Ascending aorta (tissue), 2 donors: ENCODE measurements around the gene LHX3. TPM values are rescaled to one million over a fixed set of nuclear protein-coding genes. Genes with fewer than 3 reads are reported as not detected.
"Not testable (repeated sequence)": the region's sequence is repeated elsewhere in the genome, so short reads cannot be mapped to it uniquely, and the experiment has no call there.

ENCODE experiments used
- DNase-seq, 2 donors: peaks; one replicate each; pipeline ENCODE4 v3.0.0-alpha.2; 2019; ENCODE audit warnings: low spot score in 2 of 2
- H3K27ac ChIP-seq, 2 donors: fragments of 200-600 bp; sonication (generic); one replicate each; pipeline ENCODE4 v1.5.1; 2016 to 2017; ENCODE audit warnings: mild to moderate bottlenecking in 1 of 2
- H3K27me3 ChIP-seq: fragments of 200-600 bp; sonication (generic); one replicate; pipeline ENCODE4 v1.5.1; 2017
- H3K36me3 ChIP-seq, 2 donors: fragments of 200-600 bp; sonication (generic); one replicate each; pipeline ENCODE4 v1.5.1; 2016
- H3K4me1 ChIP-seq, 2 donors: fragments of 200-600 bp; sonication (generic); one replicate each; pipeline ENCODE4 v1.5.1; 2016 to 2017; ENCODE audit warnings: mild to moderate bottlenecking in 1 of 2
- H3K4me3 ChIP-seq, 2 donors: fragments of 200-600 bp; sonication (generic); one replicate each; pipeline ENCODE4 v1.5.1; 2016 to 2017; ENCODE audit warnings: mild to moderate bottlenecking in 1 of 2
- H3K9me3 ChIP-seq, 2 donors: fragments of 200-600 bp; sonication (generic); one replicate each; pipeline ENCODE4 v1.5.1; 2016
- intact Hi-C: fragments of 100-400 bp; cut with DNase I; formaldehyde crosslinking; loops from one replicate; pipeline ENCODE4 v1.15.1; 2023
- total RNA-seq: library from RNA; depleted of rRNA; stranded (reverse); fragments of >200 nt; gene quantifications from one replicate; pipeline ENCODE4 v1.1.0, GENCODE V29; 2016
- TF ChIP-seq, protein P1 (sequence below), 3 experiments: fragments of 200-600 bp in 2 of 3; fragments of 450-650 bp in 1 of 3; sonication (generic) in 2 of 3; IDR thresholded peaks; one replicate each; pipeline ENCODE4 v1.5.1; 2016 to 2019; ENCODE audit warnings: antibody characterized with exemption in 3 of 3, mild to moderate bottlenecking in 1 of 3, moderate library complexity in 1 of 3

The LHX3 gene
- total RNA-seq, 1 donor from 2014 or later, result not detected

DNA sequence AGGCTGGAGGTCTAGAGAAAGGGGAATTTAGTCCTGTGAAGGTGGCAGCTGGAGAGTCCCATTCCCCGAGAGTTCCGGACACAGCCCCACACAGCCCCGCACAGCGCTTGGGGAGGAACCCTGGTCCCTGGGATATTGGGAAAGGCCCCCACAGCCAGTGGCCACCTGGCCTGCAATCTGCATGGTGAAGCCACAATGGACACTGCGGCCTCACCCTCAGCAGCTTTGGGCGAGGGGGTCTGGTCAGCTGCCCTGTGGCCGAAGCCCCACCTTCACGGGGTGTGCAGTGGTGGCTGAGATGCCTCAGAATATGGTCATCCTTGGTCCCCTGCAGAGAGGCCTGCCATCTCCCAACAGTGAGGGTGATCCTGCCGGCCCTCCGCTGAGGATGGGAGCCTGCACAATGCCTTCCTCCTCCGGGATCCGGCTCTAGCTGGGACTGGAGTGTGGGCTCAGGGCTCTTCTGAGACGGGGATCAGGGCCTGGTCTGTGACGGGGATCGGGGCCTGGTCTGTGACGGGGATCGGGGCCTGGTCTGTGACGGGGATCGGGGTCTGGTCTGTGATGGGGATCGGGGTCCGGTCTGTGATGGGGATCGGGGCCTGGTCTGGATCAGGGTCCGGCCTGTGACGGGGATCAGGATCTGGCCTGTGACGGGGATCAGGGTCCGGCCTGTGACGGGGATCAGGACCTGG lies 52.9 kb downstream of the LHX3 start:
- intact Hi-C loops, result no loop called here
- Histone ChIP-seq H3K9me3 (no peaks in the 10 kb centered on the region), H3K36me3 (no peaks in the 10 kb centered on the region), H3K4me3 (no peak overlapping the region), H3K27ac (no peak overlapping the region), H3K27me3 (no peaks in the 10 kb centered on the region), H3K4me1 (no peaks in the 10 kb centered on the region)
- no peak for DNase-seq
- TF ChIP-seq, protein P1, sequence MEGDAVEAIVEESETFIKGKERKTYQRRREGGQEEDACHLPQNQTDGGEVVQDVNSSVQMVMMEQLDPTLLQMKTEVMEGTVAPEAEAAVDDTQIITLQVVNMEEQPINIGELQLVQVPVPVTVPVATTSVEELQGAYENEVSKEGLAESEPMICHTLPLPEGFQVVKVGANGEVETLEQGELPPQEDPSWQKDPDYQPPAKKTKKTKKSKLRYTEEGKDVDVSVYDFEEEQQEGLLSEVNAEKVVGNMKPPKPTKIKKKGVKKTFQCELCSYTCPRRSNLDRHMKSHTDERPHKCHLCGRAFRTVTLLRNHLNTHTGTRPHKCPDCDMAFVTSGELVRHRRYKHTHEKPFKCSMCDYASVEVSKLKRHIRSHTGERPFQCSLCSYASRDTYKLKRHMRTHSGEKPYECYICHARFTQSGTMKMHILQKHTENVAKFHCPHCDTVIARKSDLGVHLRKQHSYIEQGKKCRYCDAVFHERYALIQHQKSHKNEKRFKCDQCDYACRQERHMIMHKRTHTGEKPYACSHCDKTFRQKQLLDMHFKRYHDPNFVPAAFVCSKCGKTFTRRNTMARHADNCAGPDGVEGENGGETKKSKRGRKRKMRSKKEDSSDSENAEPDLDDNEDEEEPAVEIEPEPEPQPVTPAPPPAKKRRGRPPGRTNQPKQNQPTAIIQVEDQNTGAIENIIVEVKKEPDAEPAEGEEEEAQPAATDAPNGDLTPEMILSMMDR (IDR thresholded peaks at IDR 0.05), result no peak

DNA sequence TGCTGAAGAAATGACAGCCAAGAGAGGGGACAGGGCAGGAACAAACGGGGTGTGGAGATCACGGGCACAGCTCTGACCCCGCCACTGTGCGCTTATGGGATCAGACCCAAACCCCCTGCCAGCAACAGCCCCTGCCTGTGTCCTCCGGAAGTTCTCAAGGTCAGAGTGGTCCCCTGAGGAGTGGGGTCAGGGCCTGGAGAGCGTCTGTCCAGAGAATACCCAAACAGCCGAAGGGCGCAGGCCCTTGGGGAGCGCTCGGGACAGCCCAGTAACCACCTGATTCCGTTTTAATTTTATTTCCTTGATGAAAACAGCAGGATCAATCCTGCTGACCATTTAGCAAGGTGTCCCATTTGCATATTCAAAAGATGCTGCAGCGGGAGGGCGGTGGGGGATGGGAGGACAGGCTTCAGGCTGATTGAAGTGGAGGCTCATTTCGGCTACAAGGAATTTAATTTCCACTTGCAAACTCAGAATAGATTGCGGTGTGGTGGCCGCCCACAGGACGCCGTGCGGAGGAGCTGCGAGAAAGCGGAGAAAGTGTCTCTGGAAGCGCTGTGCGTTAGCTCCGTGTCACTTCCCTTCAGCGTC lies 53.6 kb downstream of the LHX3 start:
- no peak for DNase-seq
- TF ChIP-seq, protein P1 (IDR thresholded peaks at IDR 0.05), result no peak
- Histone ChIP-seq H3K4me1 (no peaks in the 10 kb centered on the region), H3K4me3 (no peak overlapping the region), H3K27ac (no peak overlapping the region), H3K9me3 (no peaks in the 10 kb centered on the region), H3K36me3 (no peaks in the 10 kb centered on the region), H3K27me3 (no peaks in the 10 kb centered on the region)
- intact Hi-C loops, result no loop called here

DNA sequence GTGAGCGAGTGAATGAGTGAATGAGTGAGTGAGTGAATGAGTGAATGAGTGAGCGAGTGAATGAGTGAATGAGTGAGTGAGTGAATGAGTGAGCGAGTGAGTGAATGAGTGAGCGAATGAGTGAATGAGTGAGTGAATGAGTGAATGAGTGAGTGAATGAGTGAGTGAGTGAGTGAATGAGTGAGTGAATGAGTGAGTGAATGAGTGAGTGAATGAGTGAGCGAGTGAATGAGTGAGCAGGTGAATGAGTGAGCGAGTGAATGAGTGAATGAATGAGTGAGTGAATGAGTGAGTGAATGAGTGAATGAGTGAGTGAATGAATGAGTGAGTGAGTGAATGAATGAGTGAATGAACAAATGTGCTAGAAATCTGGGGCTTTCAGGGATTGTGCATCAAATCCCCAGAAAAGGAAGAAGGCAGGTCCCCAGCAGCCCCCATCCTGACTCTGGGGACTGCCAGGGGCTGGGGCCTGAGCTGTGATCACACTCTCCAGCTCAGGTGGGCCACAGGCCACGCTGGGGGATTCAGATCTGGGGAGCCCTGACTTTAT lies 54.2 kb downstream of the LHX3 start:
- H3K4me3 ChIP-seq, H3K9me3 ChIP-seq, H3K36me3 ChIP-seq, H3K27me3 ChIP-seq, DNase-seq, intact Hi-C loops, H3K27ac ChIP-seq, H3K4me1 ChIP-seq: not testable (repeated sequence)

DNA sequence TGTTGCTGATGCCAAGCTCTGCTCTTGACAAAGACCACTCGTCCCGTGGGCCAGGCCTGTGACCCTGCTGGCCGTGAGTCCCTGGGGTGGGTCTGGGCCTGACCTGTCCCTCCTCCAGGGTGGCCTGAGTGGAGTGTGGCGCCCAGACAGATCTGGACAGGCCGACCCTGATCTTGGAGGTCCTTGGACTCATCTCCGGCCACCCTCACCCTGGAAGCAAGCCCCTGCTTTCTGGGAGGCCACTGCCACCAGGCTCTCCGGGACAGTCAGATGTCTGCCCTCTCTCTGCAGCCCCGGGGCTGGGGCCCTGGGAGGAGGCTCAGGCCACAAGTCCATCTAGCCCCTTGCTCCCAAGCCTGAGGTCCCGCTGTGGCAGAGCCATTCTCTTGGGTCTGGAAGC lies 55.1 kb downstream of the LHX3 start:
- intact Hi-C loops, result no loop called here
- Histone ChIP-seq H3K9me3 (no peaks in the 10 kb centered on the region), H3K27me3 (no peaks in the 10 kb centered on the region), H3K4me3 (no peak overlapping the region), H3K4me1 (no peaks in the 10 kb centered on the region), H3K27ac (no peak overlapping the region), H3K36me3 (no peaks in the 10 kb centered on the region)
- DNase-seq, result no peak
- TF ChIP-seq, protein P1 (IDR thresholded peaks at IDR 0.05), result no peak

DNA sequence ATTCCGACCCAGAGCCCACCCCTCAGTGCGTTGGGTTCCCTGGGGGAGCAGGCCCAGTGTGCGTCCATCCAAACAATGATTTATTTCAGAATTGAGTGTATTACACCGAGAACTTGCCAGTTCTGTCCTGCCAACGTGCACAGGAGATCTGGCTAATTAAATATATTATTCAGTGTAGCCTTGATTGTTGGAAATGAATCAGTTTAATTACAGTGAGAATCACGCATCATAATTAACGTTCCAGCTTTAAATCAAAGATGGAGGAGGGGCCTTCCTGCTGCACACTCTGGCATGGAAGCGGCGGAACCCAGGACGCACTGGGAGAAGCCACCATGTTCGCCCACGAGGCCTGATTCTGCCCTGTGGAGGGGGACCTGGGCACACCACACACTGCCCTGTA lies 55.6 kb downstream of the LHX3 start:
- H3K27ac ChIP-seq, result no peak overlapping the region
- no peaks in the 10 kb centered on the region for H3K9me3 ChIP-seq
- H3K4me3 ChIP-seq, result no peak overlapping the region
- TF ChIP-seq, protein P1 (IDR thresholded peaks at IDR 0.05), result no peak
- intact Hi-C loops, result no loop called here
- no peaks in the 10 kb centered on the region for H3K4me1 ChIP-seq
- no peaks in the 10 kb centered on the region for H3K27me3 ChIP-seq
- H3K36me3 ChIP-seq, result no peaks in the 10 kb centered on the region
- no peak for DNase-seq

DNA sequence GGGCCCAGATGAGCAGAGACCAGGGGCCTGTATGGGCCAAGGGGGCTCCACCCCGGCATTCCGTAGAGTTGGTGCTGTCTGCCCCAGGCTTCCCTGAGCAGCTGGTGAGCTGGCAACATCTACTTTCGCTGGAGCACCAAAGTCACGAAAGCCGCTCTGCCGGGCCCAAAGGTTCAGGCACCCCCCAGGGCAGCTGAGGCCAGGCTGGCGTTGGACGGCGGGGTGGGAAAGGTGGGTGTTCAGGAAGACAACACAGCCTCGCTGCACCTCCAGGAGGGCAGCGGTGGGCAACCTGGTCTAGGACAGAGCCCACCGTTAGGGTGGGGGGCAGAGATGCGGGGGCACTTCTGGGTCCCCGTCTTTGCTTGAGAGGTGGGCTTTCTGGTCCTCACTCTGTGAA lies 56.2 kb downstream of the LHX3 start:
- Histone ChIP-seq H3K9me3 (no peaks in the 10 kb centered on the region), H3K36me3 (no peaks in the 10 kb centered on the region), H3K4me3 (no peak overlapping the region), H3K4me1 (no peaks in the 10 kb centered on the region), H3K27me3 (no peaks in the 10 kb centered on the region), H3K27ac (no peak overlapping the region)
- TF ChIP-seq, protein P1 (IDR thresholded peaks at IDR 0.05), result no peak
- no peak for DNase-seq
- intact Hi-C loops, result no loop called here
